Measurements from ENCODE around the gene HOXC12.

HOXC12 gene

GRCh38 chr12:53996240-53997203 is 41.8 kb downstream of the HOXC12 start:
- no peak for DNase-seq (ENCODE audit: low spot score)

DNA sequence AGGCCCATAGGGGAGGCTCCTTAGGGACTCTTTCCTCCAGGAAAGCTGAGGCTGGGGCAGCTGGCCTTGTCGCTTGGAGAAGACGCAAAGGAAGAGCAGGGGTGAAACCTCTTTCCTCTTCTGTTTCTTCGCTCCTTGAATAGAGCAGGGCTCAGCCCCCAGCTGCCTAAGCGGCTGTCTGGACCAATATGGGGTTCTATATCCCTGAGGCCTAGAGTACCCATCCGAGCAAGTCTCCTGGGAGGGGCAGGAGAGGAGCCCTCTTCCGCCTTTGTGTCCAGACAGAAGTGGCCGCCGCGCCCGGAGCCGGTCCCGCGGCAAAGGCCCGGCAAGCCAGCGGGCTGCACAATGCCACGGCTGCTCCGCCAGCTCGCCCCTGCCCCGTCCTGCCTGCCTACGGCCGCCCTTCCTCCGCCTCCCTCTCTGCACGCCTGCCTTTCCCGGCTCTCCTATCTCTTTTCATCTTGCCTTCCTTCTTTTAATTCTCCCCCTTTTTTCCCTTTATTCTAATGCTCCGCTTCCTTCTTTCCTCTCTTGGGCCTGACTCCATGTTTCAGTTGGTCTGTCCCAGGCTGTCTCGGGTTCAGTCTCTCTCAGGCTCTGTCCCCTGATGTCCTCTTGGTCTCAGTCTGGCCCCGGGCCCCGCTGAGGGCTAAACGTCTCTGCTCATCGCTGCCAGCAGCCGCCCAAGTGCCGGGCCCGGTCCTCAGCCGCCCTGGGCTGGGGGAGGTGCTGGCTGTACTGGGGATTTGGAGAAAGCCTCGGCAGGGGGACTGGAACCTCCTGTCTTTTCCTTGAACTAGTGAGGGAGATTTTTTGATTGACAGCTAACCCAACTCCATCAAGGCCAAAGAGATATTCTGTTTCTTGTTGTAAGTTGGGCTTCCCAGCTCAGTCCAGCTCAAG is 42.8 kb downstream of the HOXC12 start:
- DNase-seq (ENCODE audit: low spot score), result no peak

- DNase-seq (ENCODE audit: low spot score), result no peak
Observed at GRCh38 chr12:53998110-53998899, 43.6 kb downstream of the HOXC12 start.

DNA sequence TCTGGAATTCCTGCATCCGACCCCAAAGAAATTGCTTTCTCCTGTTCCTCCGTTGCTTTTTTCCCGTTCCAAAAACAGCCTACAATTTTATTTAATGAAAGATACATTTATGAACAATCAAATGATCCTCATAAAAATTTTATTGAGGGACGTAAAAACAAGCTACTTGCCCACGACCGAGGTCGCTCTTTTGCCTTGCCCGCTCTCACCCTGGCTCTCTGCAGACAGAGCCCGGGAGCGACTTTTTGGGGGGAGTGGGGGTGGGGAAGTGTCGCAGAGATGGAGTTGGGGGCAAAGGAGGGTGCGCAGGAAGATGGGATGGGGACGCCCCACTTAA is 44.2 kb downstream of the HOXC12 start:
- DNase-seq (ENCODE audit: low spot score), result no peak

DNA sequence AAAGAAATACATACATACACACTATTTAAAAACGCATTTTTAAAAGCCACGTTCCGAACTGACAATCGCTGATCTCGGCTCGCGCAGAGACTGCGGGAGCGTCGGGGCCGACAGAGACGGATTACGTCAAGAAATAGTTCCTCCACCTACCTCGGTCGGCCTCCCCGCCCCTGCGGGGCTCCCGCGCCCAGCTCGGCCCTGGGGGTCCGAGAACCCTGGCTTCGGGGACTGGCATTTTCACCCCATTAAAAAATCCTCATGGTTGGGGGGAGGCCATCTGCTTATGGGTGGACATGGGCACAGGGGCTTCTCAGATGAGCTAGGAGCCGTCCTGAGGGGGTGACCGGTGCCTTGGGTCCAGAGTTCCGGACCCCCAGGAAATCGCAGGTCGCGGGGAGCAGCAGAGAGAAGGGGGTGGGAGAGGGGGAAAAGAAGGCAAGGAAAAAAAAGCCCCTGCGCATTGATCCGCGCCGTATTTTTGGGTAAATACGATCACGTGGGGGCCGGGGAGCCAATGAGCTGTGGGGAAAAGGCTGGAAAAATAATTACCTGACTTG is 44.9 kb downstream of the HOXC12 start:
- DNase-seq (ENCODE audit: low spot score), result no peak

DNA sequence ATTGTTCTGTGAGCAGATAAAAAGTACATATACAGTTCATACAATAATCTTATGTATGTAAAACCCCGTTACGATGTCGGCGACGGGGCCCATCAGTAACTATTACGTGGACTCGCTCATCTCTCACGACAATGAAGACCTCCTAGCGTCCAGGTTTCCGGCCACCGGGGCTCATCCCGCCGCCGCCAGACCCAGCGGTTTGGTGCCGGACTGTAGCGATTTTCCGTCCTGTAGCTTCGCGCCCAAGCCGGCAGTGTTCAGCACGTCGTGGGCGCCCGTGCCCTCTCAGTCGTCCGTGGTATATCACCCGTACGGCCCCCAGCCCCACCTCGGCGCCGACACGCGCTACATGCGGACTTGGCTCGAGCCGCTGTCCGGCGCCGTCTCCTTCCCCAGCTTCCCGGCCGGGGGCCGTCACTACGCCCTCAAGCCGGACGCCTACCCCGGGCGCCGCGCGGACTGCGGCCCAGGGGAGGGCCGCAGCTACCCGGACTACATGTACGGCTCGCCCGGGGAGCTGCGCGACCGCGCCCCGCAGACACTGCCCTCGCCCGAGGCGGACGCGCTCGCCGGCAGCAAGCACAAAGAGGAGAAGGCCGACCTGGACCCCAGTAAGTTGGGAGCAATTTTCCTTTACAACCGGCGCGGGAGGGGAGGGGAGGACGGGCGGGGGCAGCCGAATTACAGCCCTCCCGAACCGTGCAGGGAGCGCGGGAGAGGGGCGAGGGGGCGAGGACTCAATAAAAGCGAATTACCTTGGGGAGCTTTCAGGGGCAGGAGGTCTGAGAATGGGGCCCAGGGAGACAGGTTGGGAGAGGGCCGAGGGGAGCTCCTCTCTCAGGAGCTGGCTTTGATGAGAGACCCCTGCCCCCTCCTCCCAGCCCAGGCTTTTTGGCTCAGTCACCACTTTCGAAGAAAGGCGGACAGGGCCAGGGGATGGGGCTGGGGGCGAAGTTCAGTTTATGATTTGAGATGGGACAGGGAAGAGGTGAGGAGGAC is 45.7 kb downstream of the HOXC12 start, which contains the start of gene HOXC9:
Gene HOXC9 (plus strand): TSS at position 46 of the 999 bp plus-strand sequence. CDS start 28 bp downstream, at position 74.
- DNase-seq (ENCODE audit: low spot score), result no peak

DNA sequence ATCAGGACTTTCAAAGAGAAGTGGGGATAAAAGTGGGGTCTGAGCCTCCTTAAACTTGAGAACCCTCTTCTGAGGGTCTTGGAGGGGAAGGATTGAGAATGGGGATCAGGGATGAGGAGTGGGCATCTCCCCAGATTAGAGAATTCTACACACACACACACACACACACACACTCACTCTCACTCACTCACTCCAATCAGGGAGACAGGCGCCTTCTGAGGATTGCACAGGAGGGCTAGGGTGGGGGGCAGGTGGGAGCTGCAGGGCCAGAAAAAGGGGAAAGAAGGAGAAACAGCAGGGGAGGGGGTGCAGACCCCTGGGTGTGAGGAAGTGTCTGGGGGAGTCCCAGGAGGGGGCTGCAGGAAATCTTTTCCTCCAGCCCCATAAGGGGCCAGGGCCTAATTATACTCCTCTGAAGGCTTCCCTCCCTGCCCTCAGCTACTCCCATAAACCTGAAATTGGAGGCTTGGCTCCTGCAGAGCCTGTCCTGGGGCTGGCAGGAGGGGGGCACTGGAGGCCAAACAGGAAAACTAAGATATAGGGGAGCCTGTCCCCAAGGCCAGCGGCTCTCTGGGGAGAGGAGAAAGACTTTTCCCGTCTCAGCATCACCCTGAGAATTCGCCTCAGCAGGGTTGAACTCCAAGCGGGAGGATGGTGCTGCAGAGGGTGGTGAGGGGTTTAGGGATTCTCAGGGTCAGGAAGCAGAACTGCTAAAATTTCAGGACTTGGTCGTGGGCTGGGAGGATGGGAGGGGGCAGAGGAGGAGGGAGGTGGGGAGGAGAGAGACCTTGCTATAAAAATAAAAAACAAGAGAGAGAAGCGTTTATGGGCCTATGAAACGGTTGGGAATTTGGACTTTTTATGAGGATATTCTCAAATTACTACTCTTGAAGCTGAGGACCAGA is 46.8 kb downstream of the HOXC12 start:
- no peak for DNase-seq (ENCODE audit: low spot score)

- DNase-seq (ENCODE audit: low spot score), result no peak
Observed at GRCh38 chr12:54002278-54002914, 47.7 kb downstream of the HOXC12 start.

DNA sequence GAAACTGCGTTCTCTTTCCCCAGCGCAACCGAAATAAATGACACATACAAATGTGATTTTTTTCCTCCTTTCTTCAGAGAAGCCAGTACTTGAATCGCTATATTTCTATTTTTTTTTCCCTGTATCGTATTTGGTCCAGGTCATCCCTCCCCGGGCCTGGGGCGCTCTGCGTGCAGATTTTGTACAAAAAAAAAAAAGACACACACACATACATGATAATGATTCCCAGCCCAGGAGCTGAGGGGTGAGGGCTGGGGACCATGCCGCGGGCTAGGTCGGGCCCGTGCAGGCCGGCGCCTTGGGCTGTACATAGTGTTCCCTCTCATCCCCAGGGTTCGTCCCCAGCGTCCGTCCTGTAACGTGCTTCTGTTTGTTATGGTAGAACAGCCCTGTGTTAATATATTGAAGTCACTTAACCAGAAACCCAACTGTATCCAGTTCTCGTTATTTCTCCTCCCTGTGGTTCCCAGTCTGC is 48.2 kb downstream of the HOXC12 start:
- no peak for DNase-seq (ENCODE audit: low spot score)

DNA sequence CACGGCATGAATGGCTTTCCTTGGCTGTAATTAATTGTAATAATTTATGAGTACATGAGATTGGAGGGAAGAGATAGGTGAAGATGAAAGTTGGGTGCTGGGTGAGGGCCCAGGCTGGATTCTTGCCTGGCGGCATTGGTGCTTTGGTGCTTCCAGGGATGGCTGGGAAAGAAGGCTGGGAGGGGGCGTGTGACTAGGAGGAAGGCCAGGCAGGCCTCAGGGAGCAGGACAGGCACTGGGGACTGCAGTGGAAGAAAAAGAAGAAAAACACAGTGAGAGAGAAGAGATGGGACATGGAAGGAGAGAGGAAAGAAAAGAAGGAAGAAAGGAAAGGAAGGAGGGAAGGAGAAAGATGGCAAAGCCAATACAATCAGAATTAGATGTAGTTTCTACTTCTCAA is 48.9 kb downstream of the HOXC12 start:
- no peak for DNase-seq (ENCODE audit: low spot score)

DNA sequence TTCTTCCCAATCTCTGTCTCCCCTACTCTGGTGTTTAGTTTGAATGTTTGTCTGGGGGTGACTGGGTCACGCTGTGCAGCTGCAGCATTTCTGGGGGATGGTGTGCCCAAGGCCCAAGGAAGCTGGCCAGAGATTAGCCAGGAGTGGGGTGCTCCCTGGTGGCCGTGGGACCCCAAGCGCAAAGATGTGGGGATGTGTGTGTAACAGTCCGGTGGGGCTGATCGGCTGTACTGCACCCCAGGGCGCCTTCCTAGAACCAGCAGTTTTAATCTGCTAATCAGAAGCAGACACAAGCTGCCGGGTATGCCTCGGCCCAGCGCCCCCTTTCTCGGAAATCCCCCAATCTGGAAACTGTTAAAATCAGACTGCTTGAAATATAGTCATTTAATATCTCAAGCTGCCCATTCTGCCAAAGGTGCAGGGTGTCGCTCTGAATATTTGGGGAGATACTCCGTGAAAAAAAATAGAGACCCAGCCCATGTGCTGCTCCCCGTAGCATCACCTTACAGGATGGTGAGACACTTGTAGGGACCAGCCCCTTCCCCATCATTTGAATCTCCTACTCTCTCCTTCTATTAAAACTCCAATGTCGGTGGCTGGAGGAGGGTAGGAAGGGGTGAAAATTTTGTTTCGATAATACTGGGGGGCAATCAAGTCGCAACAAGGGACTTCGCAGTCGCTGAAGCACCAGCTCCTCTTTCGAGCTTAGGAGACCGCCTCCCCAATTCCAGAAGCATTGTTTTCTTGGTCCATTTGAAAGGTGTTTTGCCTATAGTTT is 49.5 kb downstream of the HOXC12 start:
- no peak for DNase-seq (ENCODE audit: low spot score)

DNA sequence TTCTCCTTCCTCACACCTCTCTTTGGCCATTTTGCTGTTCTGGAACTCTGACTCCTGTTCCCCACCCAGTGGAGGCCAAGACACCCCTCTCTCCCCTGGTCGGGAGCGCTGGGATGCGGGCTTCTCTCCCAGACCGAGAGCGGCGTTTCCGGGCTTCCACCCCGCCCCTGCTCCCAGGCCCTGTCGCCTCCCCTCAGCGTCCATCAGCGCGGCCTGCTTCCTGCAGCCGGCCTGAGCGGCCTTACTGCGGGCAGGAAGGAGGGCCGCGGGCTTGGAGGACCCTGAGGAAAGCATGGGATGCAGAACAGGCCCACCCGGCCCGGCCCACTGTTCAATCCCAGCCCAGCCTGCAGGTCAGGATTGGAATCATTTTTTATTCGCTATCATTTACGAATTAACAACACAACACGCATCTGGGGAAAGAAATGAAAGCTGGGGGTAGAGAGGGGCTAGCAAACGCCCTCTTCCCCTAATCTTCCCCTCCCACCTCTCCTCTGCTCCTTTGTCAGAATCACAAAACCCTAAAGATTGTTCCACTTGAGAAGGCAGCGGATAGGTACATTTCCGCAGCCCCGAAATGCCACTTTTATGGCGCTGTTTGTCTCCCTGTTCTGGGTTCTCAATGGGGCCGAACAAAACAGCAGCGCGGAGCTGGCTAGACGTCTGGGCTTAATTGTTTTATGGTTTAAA is 50.3 kb downstream of the HOXC12 start:
- DNase-seq (ENCODE audit: low spot score), result no peak

GRCh38 chr12:54005531-54005852 is 50.8 kb downstream of the HOXC12 start:
- DNase-seq (ENCODE audit: low spot score), result no peak

DNA sequence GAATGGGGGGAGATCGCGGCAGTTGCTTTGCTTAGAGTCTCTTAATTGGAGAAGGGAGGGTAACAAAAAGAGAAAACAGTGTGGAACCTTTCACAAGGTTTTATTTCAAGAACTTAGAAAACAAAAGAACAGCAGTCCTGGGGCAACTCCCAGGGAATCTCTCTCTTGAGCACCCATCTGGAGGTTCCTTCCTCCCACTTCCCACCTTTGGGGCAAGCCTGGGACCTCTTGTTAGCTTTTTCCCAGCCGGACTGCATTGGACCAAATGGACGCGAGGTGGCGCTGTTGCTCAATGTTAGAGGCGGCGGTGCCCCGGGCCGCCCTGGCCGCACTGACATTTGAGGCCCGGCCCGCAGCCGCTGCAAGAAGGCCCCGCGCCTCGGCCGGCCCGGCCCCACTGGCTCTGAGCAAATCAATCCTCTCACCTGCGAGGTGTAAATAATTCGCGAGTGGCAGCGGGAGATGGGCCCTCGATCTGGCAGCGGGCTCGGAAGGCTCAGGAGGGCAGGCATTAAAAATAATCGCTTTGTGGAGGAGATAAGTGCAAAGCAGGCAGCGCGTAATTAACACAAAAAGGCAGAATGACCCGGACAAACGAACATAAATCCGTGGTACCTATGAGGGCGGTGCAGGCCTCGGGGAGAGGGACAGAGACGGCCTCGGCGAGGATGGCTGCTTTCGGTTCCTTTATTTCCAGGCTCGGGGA is 51.3 kb downstream of the HOXC12 start:
- peak; percentile 92 for DNase-seq (ENCODE audit: low spot score)

GRCh38 chr12:54006559-54007220 is 52.0 kb downstream of the HOXC12 start:
- DNase-seq (ENCODE audit: low spot score), result no peak
